ENCODE results near the gene LST1. TPM values are rescaled to one million over a fixed set of nuclear protein-coding genes. Genes with fewer than 3 reads are reported as not detected.

LST1 gene
- total and polyA plus RNA-seq, 2 donors (not counting 1 experiment from before 2014, with no cell fraction given) = 7.4 to 30.5 TPM

DNA sequence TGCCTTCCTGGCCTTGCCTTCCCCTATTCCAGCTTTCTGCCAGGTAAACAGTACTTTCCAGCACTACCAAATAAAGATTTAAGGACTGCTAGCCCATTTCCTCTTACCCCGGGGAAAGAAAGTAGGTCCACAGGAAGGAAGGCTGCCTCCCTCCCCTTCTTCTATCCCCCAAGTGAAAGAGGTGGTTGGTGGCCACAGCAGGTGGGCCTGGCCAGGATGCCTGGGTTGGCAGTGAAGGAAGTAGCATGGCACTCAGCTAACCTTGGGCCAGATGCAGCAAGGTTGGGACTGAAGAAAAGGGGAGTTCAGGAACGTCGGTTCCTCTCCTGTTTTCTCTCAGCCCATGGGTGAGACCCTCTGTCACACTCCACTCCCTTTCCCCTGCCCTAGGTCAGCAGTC is 29.8 kb upstream of the LST1 start:
- ChIA-PET CTCF (interaction anchor here (29.4 kb wide), 1 partner anchor 34 kb away, joined by 2241 read pairs; the partner anchor contains the start of genes LST1, LTB, NCR3 and TNF), POLR2A (interaction anchor here (0.6 to 42.6 kb wide), 3 partner anchors 9 to 175 kb away, joined by 3 to 1450 read pairs (median 4); partner anchors contain the start of genes LST1, LTA, LTB and NCR3)
- Histone ChIP-seq H3K9me3 (ENCODE audit: control extremely low read depth in 1 of 3, control insufficient read depth in 2 of 3, insufficient read depth in 1 of 3, low read length in 2 of 3) (no peaks in the 10 kb centered on the region), H3K36me3 (replicated peaks in 1 of 2; ENCODE audit: control extremely low read depth in 1 of 2, control insufficient read depth in 1 of 2, extremely low read depth in 1 of 2, insufficient read depth in 2 of 2, low read length in 1 of 2) (peaks cover 0 to 3% of the 10 kb centered on the region in 2 experiments), H3K9ac (ENCODE audit: low read length) (no peak overlapping the region), H3K27ac (ENCODE audit: low read length in 2 of 2) (no peak overlapping the region), H3K4me2 (replicated peaks; ENCODE audit: low read depth, low read length, poor library complexity, severe bottlenecking) (peak overlapping the region; percentile 35), H3K27me3 (replicated peaks in 1 of 4; ENCODE audit: control extremely low read depth in 1 of 4, control insufficient read depth in 3 of 4, insufficient read depth in 4 of 4, low read length in 3 of 4) (no peaks in the 10 kb centered on the region), H3K4me1 (ENCODE audit: control insufficient read depth in 2 of 2, insufficient read depth in 2 of 2, low read length in 2 of 2) (peaks cover 58 to 64% of the 10 kb centered on the region in 2 donors), H2AFZ (ENCODE audit: insufficient read depth, low read depth, low read length, poor library complexity, severe bottlenecking) (no peak overlapping the region), H4K20me1 (ENCODE audit: control insufficient read depth, insufficient read depth, low read length, poor library complexity, severe bottlenecking) (peaks cover 20% of the 10 kb centered on the region), H3K4me3 (ENCODE audit: control extremely low read depth in 1 of 5, extremely low read depth in 1 of 5, insufficient read depth in 1 of 5, low read depth in 2 of 5, low read length in 4 of 5) (no peak overlapping the region), H3K79me2 (ENCODE audit: control insufficient read depth, insufficient read depth, low read length) (peaks cover 51% of the 10 kb centered on the region)
- intact Hi-C loops (cut with micrococcal nuclease) = no loop called here
- no peaks in the 10 kb centered on the region for H3K9me3 Mint-ChIP-seq (ENCODE audit: insufficient read depth)
- DNase-seq (no peak), ATAC-seq (ENCODE audit: low read depth) (no peak)
- no peaks in the 10 kb centered on the region for H3K27me3 Mint-ChIP-seq
- no CpG with 5 or more reads among the region's 3 CpGs for WGBS (ENCODE audit: insufficient coverage)
- no peak overlapping the region for H3K27ac Mint-ChIP-seq
- peaks cover 68% of the 10 kb centered on the region for H3K4me1 Mint-ChIP-seq
- TF ChIP-seq, protein P1, sequence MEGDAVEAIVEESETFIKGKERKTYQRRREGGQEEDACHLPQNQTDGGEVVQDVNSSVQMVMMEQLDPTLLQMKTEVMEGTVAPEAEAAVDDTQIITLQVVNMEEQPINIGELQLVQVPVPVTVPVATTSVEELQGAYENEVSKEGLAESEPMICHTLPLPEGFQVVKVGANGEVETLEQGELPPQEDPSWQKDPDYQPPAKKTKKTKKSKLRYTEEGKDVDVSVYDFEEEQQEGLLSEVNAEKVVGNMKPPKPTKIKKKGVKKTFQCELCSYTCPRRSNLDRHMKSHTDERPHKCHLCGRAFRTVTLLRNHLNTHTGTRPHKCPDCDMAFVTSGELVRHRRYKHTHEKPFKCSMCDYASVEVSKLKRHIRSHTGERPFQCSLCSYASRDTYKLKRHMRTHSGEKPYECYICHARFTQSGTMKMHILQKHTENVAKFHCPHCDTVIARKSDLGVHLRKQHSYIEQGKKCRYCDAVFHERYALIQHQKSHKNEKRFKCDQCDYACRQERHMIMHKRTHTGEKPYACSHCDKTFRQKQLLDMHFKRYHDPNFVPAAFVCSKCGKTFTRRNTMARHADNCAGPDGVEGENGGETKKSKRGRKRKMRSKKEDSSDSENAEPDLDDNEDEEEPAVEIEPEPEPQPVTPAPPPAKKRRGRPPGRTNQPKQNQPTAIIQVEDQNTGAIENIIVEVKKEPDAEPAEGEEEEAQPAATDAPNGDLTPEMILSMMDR (IDR thresholded peaks at IDR 0.05) = no peak
- no peak for TF ChIP-seq EZH2 (IDR thresholded peaks at IDR 0.05; ENCODE audit: borderline replicate concordance, insufficient read depth, low read depth, low read length, poor library complexity, severe bottlenecking)
- no peak overlapping the region for H3K4me3 Mint-ChIP-seq

Measured in B cell (primary cell).